ENCODE results near the gene HNRNPR. TPM values are rescaled to one million over a fixed set of nuclear protein-coding genes. Genes with fewer than 3 reads are reported as not detected.
"Not testable (repeated sequence)": the region's sequence is repeated elsewhere in the genome, so short reads cannot be mapped to it uniquely, and the experiment has no call there.

The HNRNPR gene
- total RNA-seq: 100 to 1,000 TPM; 188 to 205 TPM

- H3K9me3 Mint-ChIP-seq: no peaks in the 10 kb centered on the region
Measured at GRCh38 chr1:23344111-23344986, at the start of gene HNRNPR. Gene HNRNPR, minus strand, starts transcription at chr1:23344284. Its CDS starts 3,276 bp downstream, at chr1:23341008.

GRCh38 chr1:23393706-23394105 is 49.6 kb upstream of the HNRNPR start:
- ATAC-seq (no peak), DNase-seq (ENCODE audit: low spot score) (no peak)
- no peaks in the 10 kb centered on the region for H3K9me3 Mint-ChIP-seq
- H3K27me3 Mint-ChIP-seq: peaks cover 0 to 3% of the 10 kb centered on the region in 2 donors
- no peaks in the 10 kb centered on the region for H3K4me1 Mint-ChIP-seq (ENCODE audit: low read depth in 2 of 2)
- no peak overlapping the region for H3K4me3 Mint-ChIP-seq
- no peaks in the 10 kb centered on the region for H3K36me3 Mint-ChIP-seq
- H3K27ac Mint-ChIP-seq: no peak overlapping the region

More at GRCh38 chr1:23344111-23344986, at the start of gene HNRNPR:
- Mint-ChIP-seq H3K4me3 (peak within 1 kb of the TSS; percentile 96), H3K36me3 (peaks cover 16% of the 10 kb centered on the region), H3K27me3 (no peaks in the 10 kb centered on the region), H3K27ac (peak within 1 kb of the TSS; percentile 94 to 99), H3K4me1 (ENCODE audit: low read depth in 2 of 2) (peaks cover 41 to 48% of the 10 kb centered on the region in 2 donors)
- DNase-seq (ENCODE audit: low spot score) (peak; percentile 100), ATAC-seq (peak; percentile 98)

- Mint-ChIP-seq H3K4me1 (ENCODE audit: low read depth in 2 of 2) (no peaks in the 10 kb centered on the region), H3K9me3 (no peaks in the 10 kb centered on the region), H3K27ac (no peak overlapping the region), H3K27me3 (peaks cover 0 to 3% of the 10 kb centered on the region in 2 donors), H3K4me3 (no peak overlapping the region), H3K36me3 (no peaks in the 10 kb centered on the region)
- peak in 1 of 2 donors; percentile 56 for ATAC-seq
- no peak for DNase-seq (ENCODE audit: low spot score)
Measured at GRCh38 chr1:23392125-23392855, 48.2 kb upstream of the HNRNPR start.

- H3K4me3 Mint-ChIP-seq: no peak overlapping the region
- no peak overlapping the region for H3K27ac Mint-ChIP-seq
- DNase-seq (ENCODE audit: low spot score): no peak
- no peaks in the 10 kb centered on the region for H3K4me1 Mint-ChIP-seq (ENCODE audit: low read depth in 2 of 2)
- no peaks in the 10 kb centered on the region for H3K36me3 Mint-ChIP-seq
- peaks cover 0 to 5% of the 10 kb centered on the region in 2 donors for H3K27me3 Mint-ChIP-seq
- ATAC-seq: no peak
- H3K9me3 Mint-ChIP-seq: no peaks in the 10 kb centered on the region
Measured at GRCh38 chr1:23389837-23390321, 45.8 kb upstream of the HNRNPR start.

GRCh38 chr1:23387494-23387893 is 43.4 kb upstream of the HNRNPR start:
- Mint-ChIP-seq H3K4me1 (ENCODE audit: low read depth in 2 of 2) (no peaks in the 10 kb centered on the region), H3K4me3 (no peak overlapping the region), H3K36me3 (no peaks in the 10 kb centered on the region), H3K27me3 (peaks cover 0 to 5% of the 10 kb centered on the region in 2 donors), H3K27ac (no peak overlapping the region), H3K9me3 (no peaks in the 10 kb centered on the region)
- ATAC-seq (no peak), DNase-seq (ENCODE audit: low spot score) (no peak)

GRCh38 chr1:23385119-23385621 is 41.1 kb upstream of the HNRNPR start:
- no peak overlapping the region for H3K4me3 Mint-ChIP-seq
- DNase-seq (ENCODE audit: low spot score): no peak
- H3K36me3 Mint-ChIP-seq: no peaks in the 10 kb centered on the region
- no peak overlapping the region for H3K27ac Mint-ChIP-seq
- H3K9me3 Mint-ChIP-seq: no peaks in the 10 kb centered on the region
- no peaks in the 10 kb centered on the region for H3K4me1 Mint-ChIP-seq (ENCODE audit: low read depth in 2 of 2)
- ATAC-seq: no peak
- peaks cover 0 to 5% of the 10 kb centered on the region in 2 donors for H3K27me3 Mint-ChIP-seq

- H3K36me3 Mint-ChIP-seq: no peaks in the 10 kb centered on the region
- H3K27ac Mint-ChIP-seq: no peak overlapping the region
- H3K9me3 Mint-ChIP-seq: no peaks in the 10 kb centered on the region
- no peak overlapping the region for H3K4me3 Mint-ChIP-seq
- peaks cover 0 to 3% of the 10 kb centered on the region in 2 donors for H3K27me3 Mint-ChIP-seq
- H3K4me1 Mint-ChIP-seq (ENCODE audit: low read depth in 2 of 2): no peaks in the 10 kb centered on the region
- no peak for DNase-seq (ENCODE audit: low spot score)
- ATAC-seq: no peak
Measured at GRCh38 chr1:23384312-23385058, 40.4 kb upstream of the HNRNPR start.

GRCh38 chr1:23383577-23384311 is 39.7 kb upstream of the HNRNPR start:
- no peak overlapping the region for H3K4me3 Mint-ChIP-seq
- no peaks in the 10 kb centered on the region for H3K36me3 Mint-ChIP-seq
- H3K4me1 Mint-ChIP-seq (ENCODE audit: low read depth in 2 of 2): no peaks in the 10 kb centered on the region
- peaks cover 0 to 3% of the 10 kb centered on the region in 2 donors for H3K27me3 Mint-ChIP-seq
- ATAC-seq: no peak
- H3K9me3 Mint-ChIP-seq: no peaks in the 10 kb centered on the region
- DNase-seq (ENCODE audit: low spot score): no peak
- H3K27ac Mint-ChIP-seq: no peak overlapping the region

GRCh38 chr1:23381233-23381885 is 37.3 kb upstream of the HNRNPR start:
- Mint-ChIP-seq H3K4me1 (ENCODE audit: low read depth in 2 of 2) (no peaks in the 10 kb centered on the region), H3K36me3 (no peaks in the 10 kb centered on the region), H3K9me3 (no peaks in the 10 kb centered on the region), H3K27me3 (no peaks in the 10 kb centered on the region), H3K27ac (no peak overlapping the region), H3K4me3 (no peak overlapping the region)
- DNase-seq (ENCODE audit: low spot score) (no peak), ATAC-seq (no peak)

- Mint-ChIP-seq H3K27me3 (no peaks in the 10 kb centered on the region), H3K9me3 (no peaks in the 10 kb centered on the region), H3K4me3 (no peak overlapping the region), H3K36me3 (no peaks in the 10 kb centered on the region), H3K27ac (no peak overlapping the region), H3K4me1 (ENCODE audit: low read depth in 2 of 2) (no peaks in the 10 kb centered on the region)
- ATAC-seq (no peak), DNase-seq (ENCODE audit: low spot score) (no peak)
Measured at GRCh38 chr1:23380719-23381118, 36.6 kb upstream of the HNRNPR start.

GRCh38 chr1:23380236-23380635 is 36.2 kb upstream of the HNRNPR start:
- ATAC-seq; H3K9me3 Mint-ChIP-seq; DNase-seq (ENCODE audit: low spot score); H3K36me3 Mint-ChIP-seq; H3K27me3 Mint-ChIP-seq; H3K27ac Mint-ChIP-seq; H3K4me3 Mint-ChIP-seq; H3K4me1 Mint-ChIP-seq (ENCODE audit: low read depth in 2 of 2): not testable (repeated sequence)

- Mint-ChIP-seq H3K27ac (no peak overlapping the region), H3K9me3 (no peaks in the 10 kb centered on the region), H3K4me1 (ENCODE audit: low read depth in 2 of 2) (peaks cover 0 to under 1% of the 10 kb centered on the region in 2 donors), H3K27me3 (no peaks in the 10 kb centered on the region), H3K36me3 (no peaks in the 10 kb centered on the region), H3K4me3 (no peak overlapping the region)
- DNase-seq (ENCODE audit: low spot score) (no peak), ATAC-seq (no peak)
Measured at GRCh38 chr1:23376890-23377811, 33.1 kb upstream of the HNRNPR start.

All from natural killer cell treated with Interleukin-12 subunit alpha and Interleukin-12 subunit beta and Interleukin-15 and Interleukin-18, amount 100 ng/mL, for 72 hours (primary cell).